Endothelial cell of umbilical vein (primary cell): ENCODE data around the gene CLDN2. TPM values are rescaled to one million over a fixed set of nuclear protein-coding genes. Genes with fewer than 3 reads are reported as not detected.

Experiments
- BruUV-seq: library from RNA; stranded (reverse); fragments of 400-500 nt; replicated peaks from 2 replicates; lab custom pipeline; 2021; lab: Mats Ljungman, UMichigan
- CTCF ChIA-PET: fragments of 300-600, 350-600 bp; sonication (Branson Sonifier 250); formaldehyde crosslinking; loops from one replicate; lab custom pipeline; 2021; ENCODE audit warnings: antibody characterized with exemption, inconsistent platforms; lab: Charles Lee
- POLR2A ChIA-PET: fragments of 300-600, 350-600 bp; sonication (Branson Sonifier 250); formaldehyde crosslinking; loops from one replicate; lab custom pipeline; 2021; ENCODE audit warnings: antibody characterized with exemption, inconsistent platforms; lab: Charles Lee
- DNase-seq: peaks from one replicate; pipeline ENCODE4 v3.0.0-alpha.2; 2011; ENCODE audit warnings: low read depth, low spot score
- FAIRE-seq: peaks from 2 replicates; lab custom pipeline; 2011; peaks lifted over from hg19 to GRCh38; lab: Jason Lieb, UNC
- H2AFZ ChIP-seq: 2 replicates; pipeline ENCODE4 v1.6.0; 2012; ENCODE audit warnings: low read depth, low read length, control low read depth, inconsistent platforms
- H3K27ac ChIP-seq: 2 replicates; pipeline ENCODE4 v1.5.1; 2011; ENCODE audit warnings: low read depth, mild to moderate bottlenecking, control low read depth, low read length, moderate library complexity; ENCODE audit not compliant: insufficient read depth
- H3K27me3 ChIP-seq, 2 experiments: 2 replicates each; pipeline versions ENCODE4 v1.6.0 to v1.6.1; 2011; ENCODE audit warnings: low read length in 2 of 2, mixed read lengths in 1 of 2; ENCODE audit not compliant: control insufficient read depth in 2 of 2, insufficient read depth in 2 of 2
- H3K36me3 ChIP-seq, 2 experiments: 2 replicates in 1 of 2; 3 replicates in 1 of 2; pipeline ENCODE4 v1.5.1; 2011; ENCODE audit warnings: low read length in 2 of 2, mild to moderate bottlenecking in 1 of 2, moderate library complexity in 1 of 2; ENCODE audit not compliant: control insufficient read depth in 2 of 2, insufficient read depth in 2 of 2; ENCODE audit errors: extremely low read depth in 1 of 2
- H3K4me1 ChIP-seq: 3 replicates; pipeline ENCODE4 v1.5.1; 2011; ENCODE audit warnings: mild to moderate bottlenecking, low read length; ENCODE audit not compliant: control insufficient read depth, insufficient read depth; ENCODE audit errors: extremely low read depth
- H3K4me2 ChIP-seq: 2 replicates; pipeline ENCODE4 v1.6.1; 2011; ENCODE audit warnings: low read length, control low read depth, mixed read lengths; ENCODE audit not compliant: insufficient read depth
- H3K4me3 ChIP-seq, 3 experiments: fragments of 200-600 bp in 1 of 3; sonication (generic), shearing (Covaris generic) in 1 of 3; replicated peaks in 1 of 3; 2 replicates each; pipeline ENCODE4 v1.5.1; 2011 to 2016; ENCODE audit warnings: control low read depth in 3 of 3, low read length in 3 of 3, mild to moderate bottlenecking in 2 of 3, inconsistent platforms in 1 of 3, low read depth in 1 of 3, moderate library complexity in 1 of 3; ENCODE audit not compliant: insufficient read depth in 1 of 3
- H3K79me2 ChIP-seq: 2 replicates; pipeline ENCODE4 v1.6.0; 2012; ENCODE audit warnings: low read length, inconsistent platforms; ENCODE audit not compliant: control insufficient read depth, insufficient read depth
- H3K9ac ChIP-seq: replicated peaks from 2 replicates; pipeline ENCODE3; 2011; ENCODE audit warnings: low read length, control low read depth; ENCODE audit not compliant: insufficient read depth; ENCODE audit errors: extremely low read depth
- H3K9me1 ChIP-seq: replicated peaks from 3 replicates; pipeline ENCODE4 v1.6.0; 2011; ENCODE audit warnings: mild to moderate bottlenecking, low read length; ENCODE audit not compliant: control insufficient read depth, insufficient read depth; ENCODE audit errors: extremely low read depth
- H3K9me3 ChIP-seq: replicated peaks from 2 replicates; pipeline ENCODE4 v1.5.1; 2012; ENCODE audit warnings: low read length, inconsistent platforms; ENCODE audit not compliant: control insufficient read depth, insufficient read depth
- H4K20me1 ChIP-seq: replicated peaks from 2 replicates; pipeline ENCODE3; 2011; ENCODE audit warnings: mild to moderate bottlenecking, low read length; ENCODE audit not compliant: control insufficient read depth, insufficient read depth; ENCODE audit errors: extremely low read depth
- EZH2 ChIP-seq: IDR thresholded peaks from 2 replicates; pipeline ENCODE4 v1.6.1; 2012; ENCODE audit warnings: borderline replicate concordance, low read depth, mild to moderate bottlenecking, moderate library complexity, low read length, inconsistent platforms; ENCODE audit not compliant: severe bottlenecking
- FOS ChIP-seq: IDR thresholded peaks from 2 replicates; pipeline ENCODE4 v1.6.1; 2011; ENCODE audit warnings: mild to moderate bottlenecking, low read length, moderate library complexity, borderline replicate concordance; ENCODE audit not compliant: insufficient read depth
- GATA2 ChIP-seq: IDR thresholded peaks from 2 replicates; pipeline ENCODE4 v1.7.0; 2011; ENCODE audit warnings: low read depth, mild to moderate bottlenecking, moderate library complexity, mixed read lengths, low read length; ENCODE audit not compliant: insufficient read length, insufficient read depth
- JUN ChIP-seq: IDR thresholded peaks from 2 replicates; pipeline ENCODE4 v1.6.1; 2011; ENCODE audit warnings: borderline replicate concordance, low read depth; ENCODE audit not compliant: insufficient read length, insufficient read depth
- MYC ChIP-seq: IDR thresholded peaks from one replicate; pipeline ENCODE4 v1.6.1; 2011; ENCODE audit warnings: mild to moderate bottlenecking, low read depth, low read length
- POLR2AphosphoS5 ChIP-seq: IDR thresholded peaks from 2 replicates; pipeline ENCODE4 v1.6.1; 2012; ENCODE audit warnings: low read depth, mild to moderate bottlenecking, control low read depth, low read length, moderate library complexity; ENCODE audit not compliant: insufficient read depth
- dilution Hi-C: fragments of 300-500 bp; cut with MboI; formaldehyde crosslinking; loops from one replicate; pipeline ENCODE4 v1.15.0; 2019; ENCODE audit warnings: low sequenced_read_pairs; ENCODE audit not compliant: extremely low pct_ligation_motif_present
- intact Hi-C: fragments of 100-400 bp; cut with micrococcal nuclease; formaldehyde crosslinking; loops from one replicate; pipeline ENCODE4 v1.10.0; 2022
- polyA plus RNA-seq, 4 experiments: library from polyadenylated mRNA; depleted of rRNA in 3 of 4; stranded (reverse) in 3 of 4; unstranded in 1 of 4; fragments of >200 nt; gene quantifications; 2 replicates each; pipeline versions ENCODE4 v1.2.1 to v1.2.3, GENCODE V29; 2011 to 2012; ENCODE audit warnings: missing spikeins in 1 of 4
- total RNA-seq: library from RNA; stranded (reverse); gene quantifications from 2 replicates; pipeline ENCODE4 v1.2.3, GENCODE V29; 2021
- TF ChIP-seq, protein P1 (sequence below): IDR thresholded peaks from 2 replicates; pipeline ENCODE4 v1.6.1; 2011; ENCODE audit not compliant: insufficient read depth, insufficient read length
- TF ChIP-seq, protein P2 (sequence below), 2 donors: IDR thresholded peaks; 1 replicate in 1 of 2; 2 replicates in 1 of 2; pipeline ENCODE4 v1.5.1; 2011; ENCODE audit warnings: low read length in 2 of 2, mild to moderate bottlenecking in 2 of 2, moderate library complexity in 2 of 2, control low read depth in 1 of 2, inconsistent platforms in 1 of 2, low read depth in 1 of 2; ENCODE audit not compliant: insufficient read depth in 1 of 2; ENCODE audit errors: extremely low read depth in 1 of 2

The CLDN2 gene
- total and polyA plus RNA-seq, 2 donors (not counting 3 experiments of a cell fraction or from before 2014, with no cell fraction given): not detected

DNA sequence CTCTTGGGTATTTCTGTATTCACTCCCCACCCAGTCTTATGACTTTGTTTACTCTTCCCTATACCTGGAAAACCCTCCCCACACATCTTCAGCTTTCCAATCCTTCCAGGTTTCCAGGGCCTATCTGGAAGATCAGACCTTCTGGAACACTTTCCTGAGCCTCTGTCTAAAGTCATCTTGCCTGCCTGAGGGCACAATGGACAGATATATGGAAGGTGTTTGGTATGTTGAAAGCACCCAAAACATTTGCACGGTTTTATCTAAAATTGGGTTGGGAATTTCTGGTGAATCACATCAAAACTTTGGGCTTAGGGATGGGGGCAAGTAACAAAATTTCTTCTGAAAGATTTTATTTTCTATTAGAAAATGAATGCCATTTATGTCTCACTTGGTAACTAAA is 16.0 kb downstream of the CLDN2 start:
- CTCF ChIA-PET: interaction anchor here (1.3 kb wide), 1 partner anchor 37 kb away, joined by 4 read pairs; no protein-coding TSS in a partner anchor
- intact Hi-C loops: loop anchor here (5.0 kb wide), 1 partner anchor 39 kb away; no protein-coding TSS in a partner anchor

DNA sequence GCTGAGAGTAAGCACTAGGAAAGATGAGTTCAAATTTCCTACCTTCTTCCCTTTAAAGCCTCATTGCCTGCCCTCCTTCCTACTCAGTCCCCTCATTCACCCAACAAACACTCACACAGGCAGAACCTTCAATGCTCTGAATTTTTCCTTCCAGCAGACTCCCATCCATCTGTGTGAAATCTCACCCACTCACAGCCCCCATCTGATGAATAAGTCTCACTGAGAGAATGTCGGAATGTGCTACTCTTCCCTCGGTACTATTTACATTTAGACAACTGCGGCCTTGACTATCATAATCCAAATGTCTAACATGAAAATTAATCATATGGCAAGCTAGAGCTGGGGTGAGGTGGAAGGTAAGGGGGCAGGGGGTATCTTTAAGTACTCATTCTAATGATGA is 19.4 kb downstream of the CLDN2 start:
- POLR2A ChIA-PET: no interaction called here
- H3K79me2 ChIP-seq: no peaks in the 10 kb centered on the region
- dilution Hi-C loops: no loop called here
- DNase-seq: no peak
- H3K4me2 ChIP-seq: no peak overlapping the region
- H3K9ac ChIP-seq: no peak overlapping the region
- FAIRE-seq: no peak
- H4K20me1 ChIP-seq: no peaks in the 10 kb centered on the region
- intact Hi-C loops: loop anchor here (5.0 kb wide), 1 partner anchor 42 kb away; no protein-coding TSS in a partner anchor
- no peak for TF ChIP-seq FOS
- TF ChIP-seq, protein P1, sequence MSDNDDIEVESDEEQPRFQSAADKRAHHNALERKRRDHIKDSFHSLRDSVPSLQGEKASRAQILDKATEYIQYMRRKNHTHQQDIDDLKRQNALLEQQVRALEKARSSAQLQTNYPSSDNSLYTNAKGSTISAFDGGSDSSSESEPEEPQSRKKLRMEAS: no peak
- H2AFZ ChIP-seq: no peak overlapping the region
- no peak overlapping the region for H3K27ac ChIP-seq
- H3K4me1 ChIP-seq: peaks cover 7% of the 10 kb centered on the region
- no peaks in the 10 kb centered on the region for H3K27me3 ChIP-seq
- CTCF ChIA-PET: no interaction called here
- H3K9me3 ChIP-seq: no peaks in the 10 kb centered on the region
- H3K9me1 ChIP-seq: no peaks in the 10 kb centered on the region
- no TSS peak for BruUV-seq
- H3K4me3 ChIP-seq: no peak overlapping the region
- no peaks in the 10 kb centered on the region for H3K36me3 ChIP-seq

More for the DNA sequence above, 16.0 kb downstream of the CLDN2 start:
- H3K27ac ChIP-seq: no peak overlapping the region
- no peaks in the 10 kb centered on the region for H3K9me3 ChIP-seq
- H3K9me1 ChIP-seq: no peaks in the 10 kb centered on the region
- BruUV-seq: no TSS peak
- no peaks in the 10 kb centered on the region for H4K20me1 ChIP-seq
- FAIRE-seq (no peak), DNase-seq (no peak)
- no peaks in the 10 kb centered on the region for H3K79me2 ChIP-seq
- POLR2A ChIA-PET: no interaction called here
- H3K4me1 ChIP-seq: peaks cover 24% of the 10 kb centered on the region
- no peak overlapping the region for H3K4me3 ChIP-seq
- no peak for TF ChIP-seq GATA2
- TF ChIP-seq, protein P2, sequence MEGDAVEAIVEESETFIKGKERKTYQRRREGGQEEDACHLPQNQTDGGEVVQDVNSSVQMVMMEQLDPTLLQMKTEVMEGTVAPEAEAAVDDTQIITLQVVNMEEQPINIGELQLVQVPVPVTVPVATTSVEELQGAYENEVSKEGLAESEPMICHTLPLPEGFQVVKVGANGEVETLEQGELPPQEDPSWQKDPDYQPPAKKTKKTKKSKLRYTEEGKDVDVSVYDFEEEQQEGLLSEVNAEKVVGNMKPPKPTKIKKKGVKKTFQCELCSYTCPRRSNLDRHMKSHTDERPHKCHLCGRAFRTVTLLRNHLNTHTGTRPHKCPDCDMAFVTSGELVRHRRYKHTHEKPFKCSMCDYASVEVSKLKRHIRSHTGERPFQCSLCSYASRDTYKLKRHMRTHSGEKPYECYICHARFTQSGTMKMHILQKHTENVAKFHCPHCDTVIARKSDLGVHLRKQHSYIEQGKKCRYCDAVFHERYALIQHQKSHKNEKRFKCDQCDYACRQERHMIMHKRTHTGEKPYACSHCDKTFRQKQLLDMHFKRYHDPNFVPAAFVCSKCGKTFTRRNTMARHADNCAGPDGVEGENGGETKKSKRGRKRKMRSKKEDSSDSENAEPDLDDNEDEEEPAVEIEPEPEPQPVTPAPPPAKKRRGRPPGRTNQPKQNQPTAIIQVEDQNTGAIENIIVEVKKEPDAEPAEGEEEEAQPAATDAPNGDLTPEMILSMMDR (IDR thresholded peaks at IDR 0.05; ENCODE audit: extremely low read depth in 1 of 2, insufficient read depth in 1 of 2, low read depth in 1 of 2, low read length in 2 of 2): no peak
- TF ChIP-seq MYC: no peak
- no peak for TF ChIP-seq JUN
- TF ChIP-seq POLR2AphosphoS5: no peak
- no peak for TF ChIP-seq EZH2
- no peak overlapping the region for H3K9ac ChIP-seq
- no peak overlapping the region for H3K4me2 ChIP-seq
- no peaks in the 10 kb centered on the region for H3K36me3 ChIP-seq
- H3K27me3 ChIP-seq: no peaks in the 10 kb centered on the region
- dilution Hi-C loops: no loop called here
- no peak overlapping the region for H2AFZ ChIP-seq
